Memory B cell (primary cell): ENCODE data around the gene UBN1.

ENCODE experiments used
- ATAC-seq: fragments of 150-1000 bp; cut with Tn5 transposase; 2 replicates; pipeline ENCODE4 v1.10.0; 2021; ENCODE audit warnings: low read depth, mild to moderate bottlenecking, moderate library complexity
- DNase-seq, 2 donors: peaks; one replicate each; pipeline ENCODE4 v3.0.0; 2022; ENCODE audit warnings: low spot score in 2 of 2
- H3K27ac Mint-ChIP-seq: one replicate; pipeline ENCODE4 v1.8.0; 2022; ENCODE audit warnings: mild to moderate bottlenecking, moderate library complexity, mixed read lengths
- H3K27me3 Mint-ChIP-seq: one replicate; pipeline ENCODE4 v1.8.0; 2022; ENCODE audit warnings: mixed read lengths
- H3K36me3 Mint-ChIP-seq: one replicate; pipeline ENCODE4 v1.8.0; 2022; ENCODE audit warnings: mild to moderate bottlenecking, mixed read lengths
- H3K4me1 Mint-ChIP-seq: one replicate; pipeline ENCODE4 v1.8.0; 2022; ENCODE audit warnings: mixed read lengths
- H3K4me3 Mint-ChIP-seq: one replicate; pipeline ENCODE4 v1.8.0; 2022; ENCODE audit warnings: mild to moderate bottlenecking, moderate library complexity, mixed read lengths
- H3K9me3 Mint-ChIP-seq: one replicate; pipeline ENCODE4 v1.8.0; 2022; ENCODE audit warnings: mixed read lengths

The UBN1 gene

GRCh38 chr16:4904942-4905615 lies 57.8 kb downstream of the UBN1 start:
- Mint-ChIP-seq H3K36me3 (no peaks in the 10 kb centered on the region), H3K4me3 (no peak overlapping the region), H3K9me3 (no peaks in the 10 kb centered on the region), H3K4me1 (no peaks in the 10 kb centered on the region), H3K27ac (no peak overlapping the region), H3K27me3 (peaks cover 12% of the 10 kb centered on the region)
- no peak for DNase-seq
- ATAC-seq: no peak

GRCh38 chr16:4908854-4909401 lies 61.6 kb downstream of the UBN1 start:
- no peaks in the 10 kb centered on the region for H3K4me1 Mint-ChIP-seq
- no peaks in the 10 kb centered on the region for H3K36me3 Mint-ChIP-seq
- no peak overlapping the region for H3K4me3 Mint-ChIP-seq
- no peaks in the 10 kb centered on the region for H3K9me3 Mint-ChIP-seq
- DNase-seq (no peak), ATAC-seq (no peak)
- peaks cover 10% of the 10 kb centered on the region for H3K27me3 Mint-ChIP-seq
- no peak overlapping the region for H3K27ac Mint-ChIP-seq

GRCh38 chr16:4909825-4910224 lies 62.5 kb downstream of the UBN1 start:
- DNase-seq: no peak
- H3K36me3 Mint-ChIP-seq: no peaks in the 10 kb centered on the region

GRCh38 chr16:4910828-4911227 lies 63.5 kb downstream of the UBN1 start:
- no peaks in the 10 kb centered on the region for H3K36me3 Mint-ChIP-seq
- H3K27ac Mint-ChIP-seq: no peak overlapping the region
- no peak for ATAC-seq
- H3K4me3 Mint-ChIP-seq: no peak overlapping the region
- DNase-seq: no peak
- H3K4me1 Mint-ChIP-seq: no peaks in the 10 kb centered on the region
- no peaks in the 10 kb centered on the region for H3K9me3 Mint-ChIP-seq
- H3K27me3 Mint-ChIP-seq: no peaks in the 10 kb centered on the region

More at GRCh38 chr16:4909825-4910224, 62.5 kb downstream of the UBN1 start:
- Mint-ChIP-seq H3K4me1 (no peaks in the 10 kb centered on the region), H3K27me3 (peaks cover 4% of the 10 kb centered on the region), H3K9me3 (no peaks in the 10 kb centered on the region), H3K4me3 (no peak overlapping the region), H3K27ac (no peak overlapping the region)
- ATAC-seq: no peak

- Mint-ChIP-seq H3K27me3 (no peaks in the 10 kb centered on the region), H3K4me3 (no peak overlapping the region), H3K27ac (no peak overlapping the region), H3K36me3 (no peaks in the 10 kb centered on the region), H3K4me1 (no peaks in the 10 kb centered on the region), H3K9me3 (no peaks in the 10 kb centered on the region)
- ATAC-seq (no peak), DNase-seq (no peak)
Observed at GRCh38 chr16:4911970-4912386, 64.7 kb downstream of the UBN1 start.

- DNase-seq (no peak), ATAC-seq (no peak)
- no peaks in the 10 kb centered on the region for H3K4me1 Mint-ChIP-seq
- no peaks in the 10 kb centered on the region for H3K36me3 Mint-ChIP-seq
- H3K27me3 Mint-ChIP-seq: no peaks in the 10 kb centered on the region
- no peak overlapping the region for H3K4me3 Mint-ChIP-seq
- no peaks in the 10 kb centered on the region for H3K9me3 Mint-ChIP-seq
- H3K27ac Mint-ChIP-seq: no peak overlapping the region
Observed at GRCh38 chr16:4913130-4913773, 66.0 kb downstream of the UBN1 start.

- no peak for ATAC-seq
- H3K4me1 Mint-ChIP-seq: no peaks in the 10 kb centered on the region
Observed at GRCh38 chr16:4913774-4914525, 66.7 kb downstream of the UBN1 start.

GRCh38 chr16:4914528-4915225 lies 67.4 kb downstream of the UBN1 start:
- Mint-ChIP-seq H3K27ac (no peak overlapping the region), H3K9me3 (no peaks in the 10 kb centered on the region), H3K4me1 (no peaks in the 10 kb centered on the region), H3K27me3 (peaks cover 2% of the 10 kb centered on the region), H3K36me3 (no peaks in the 10 kb centered on the region), H3K4me3 (no peak overlapping the region)
- ATAC-seq (no peak), DNase-seq (no peak)

More at GRCh38 chr16:4913774-4914525, 66.7 kb downstream of the UBN1 start:
- H3K27me3 Mint-ChIP-seq: no peaks in the 10 kb centered on the region
- no peak for DNase-seq
- H3K36me3 Mint-ChIP-seq: no peaks in the 10 kb centered on the region
- no peaks in the 10 kb centered on the region for H3K9me3 Mint-ChIP-seq
- H3K27ac Mint-ChIP-seq: no peak overlapping the region
- no peak overlapping the region for H3K4me3 Mint-ChIP-seq

GRCh38 chr16:4915226-4915761 lies 68.0 kb downstream of the UBN1 start:
- H3K27ac Mint-ChIP-seq: no peak overlapping the region
- H3K4me3 Mint-ChIP-seq: no peak overlapping the region
- H3K4me1 Mint-ChIP-seq: no peaks in the 10 kb centered on the region
- no peaks in the 10 kb centered on the region for H3K36me3 Mint-ChIP-seq
- ATAC-seq (no peak), DNase-seq (no peak)
- H3K27me3 Mint-ChIP-seq: peaks cover 3% of the 10 kb centered on the region
- no peaks in the 10 kb centered on the region for H3K9me3 Mint-ChIP-seq

- Mint-ChIP-seq H3K4me1 (no peaks in the 10 kb centered on the region), H3K36me3 (no peaks in the 10 kb centered on the region), H3K9me3 (no peaks in the 10 kb centered on the region), H3K27me3 (peaks cover 3% of the 10 kb centered on the region), H3K27ac (no peak overlapping the region), H3K4me3 (no peak overlapping the region)
- ATAC-seq (no peak), DNase-seq (no peak)
Observed at GRCh38 chr16:4917117-4917516, 69.8 kb downstream of the UBN1 start.

- DNase-seq (no peak), ATAC-seq (no peak)
- H3K36me3 Mint-ChIP-seq: no peaks in the 10 kb centered on the region
- no peaks in the 10 kb centered on the region for H3K9me3 Mint-ChIP-seq
- H3K27ac Mint-ChIP-seq: no peak overlapping the region
- peaks cover 5% of the 10 kb centered on the region for H3K27me3 Mint-ChIP-seq
- H3K4me3 Mint-ChIP-seq: no peak overlapping the region
- H3K4me1 Mint-ChIP-seq: no peaks in the 10 kb centered on the region
Observed at GRCh38 chr16:4918781-4919251, 71.5 kb downstream of the UBN1 start.

GRCh38 chr16:4920826-4921225 lies 73.5 kb downstream of the UBN1 start:
- H3K9me3 Mint-ChIP-seq: no peaks in the 10 kb centered on the region
- DNase-seq (no peak), ATAC-seq (no peak)
- no peak overlapping the region for H3K27ac Mint-ChIP-seq
- no peak overlapping the region for H3K4me3 Mint-ChIP-seq
- H3K27me3 Mint-ChIP-seq: peaks cover 7% of the 10 kb centered on the region
- no peaks in the 10 kb centered on the region for H3K36me3 Mint-ChIP-seq
- no peaks in the 10 kb centered on the region for H3K4me1 Mint-ChIP-seq

GRCh38 chr16:4922721-4923342 lies 75.6 kb downstream of the UBN1 start:
- peaks cover 6% of the 10 kb centered on the region for H3K36me3 Mint-ChIP-seq
- DNase-seq: no peak
- no peak for ATAC-seq
- no peak overlapping the region for H3K27ac Mint-ChIP-seq
- no peaks in the 10 kb centered on the region for H3K4me1 Mint-ChIP-seq
- peaks cover 7% of the 10 kb centered on the region for H3K27me3 Mint-ChIP-seq
- peaks cover 6% of the 10 kb centered on the region for H3K9me3 Mint-ChIP-seq
- H3K4me3 Mint-ChIP-seq: no peak overlapping the region
